Breast epithelium (tissue), 4 donors: ENCODE measurements around the gene BCL10. TPM values are rescaled to one million over a fixed set of nuclear protein-coding genes. Genes with fewer than 3 reads are reported as not detected.

Experiments
- DNase-seq, 2 donors: peaks; one replicate each; pipeline ENCODE4 v3.0.0-alpha.2; 2019; ENCODE audit warnings: low spot score in 2 of 2
- H3K27ac ChIP-seq, 2 donors: fragments of 200-600 bp; sonication (generic) in 1 of 2; one replicate each; pipeline ENCODE4 v1.5.1; 2016 to 2019; ENCODE audit warnings: mild to moderate bottlenecking in 1 of 2
- H3K27me3 ChIP-seq, 2 donors: fragments of 200-600 bp; sonication (generic) in 1 of 2; one replicate each; pipeline versions ENCODE4 v1.5.1 to v1.6.0; 2017 to 2019; ENCODE audit warnings: control low read depth in 1 of 2, mild to moderate bottlenecking in 1 of 2
- H3K36me3 ChIP-seq: fragments of 200-600 bp; one replicate; pipeline ENCODE4 v1.5.1; 2019
- H3K4me1 ChIP-seq, 2 donors: fragments of 200-600 bp; sonication (generic); one replicate each; pipeline ENCODE4 v1.5.1; 2016 to 2019; ENCODE audit warnings: control low read depth in 1 of 2
- H3K4me3 ChIP-seq, 3 donors: fragments of 200-600 bp; sonication (generic); 1 replicate in 2 of 3; 2 replicates in 1 of 3; pipeline ENCODE4 v1.5.1; 2016 to 2019; ENCODE audit warnings: mild to moderate bottlenecking in 3 of 3, moderate library complexity in 2 of 3
- H3K9me3 ChIP-seq, 2 donors: fragments of 200-600 bp; sonication (generic) in 1 of 2; one replicate each; pipeline ENCODE4 v1.5.1; 2016 to 2019; ENCODE audit warnings: control low read depth in 1 of 2
- POLR2A ChIP-seq: fragments of 450-650 bp; IDR thresholded peaks from one replicate; pipeline ENCODE4 v1.6.1; 2016; ENCODE audit warnings: antibody characterized with exemption, mild to moderate bottlenecking, moderate library complexity
- POLR2AphosphoS5 ChIP-seq, 3 donors: sonication (generic); formaldehyde crosslinking; IDR thresholded peaks; one replicate each; pipeline ENCODE4 v1.6.1; 2017; ENCODE audit warnings: antibody characterized with exemption in 3 of 3
- intact Hi-C: fragments of 100-400 bp; cut with DNase I; formaldehyde crosslinking; loops from one replicate; pipeline ENCODE4 v1.15.1; 2023; ENCODE audit warnings: low total_unique reads
- total RNA-seq, 3 donors: library from RNA; depleted of rRNA; stranded (reverse); fragments of >200 nt; gene quantifications; one replicate each; pipeline ENCODE4 v1.1.0, GENCODE V29; 2016
- TF ChIP-seq, protein P1 (sequence below), 3 donors: fragments of 450-650 bp; IDR thresholded peaks; one replicate each; pipeline ENCODE4 v1.5.1; 2016 to 2017; ENCODE audit warnings: antibody characterized with exemption in 3 of 3, mild to moderate bottlenecking in 3 of 3, moderate library complexity in 3 of 3

BCL10 gene
- total RNA-seq, 3 donors from 2014 or later: 16.5 to 23.6 (median 17.7) TPM

- TF ChIP-seq POLR2A: no peak
- TF ChIP-seq, protein P1, sequence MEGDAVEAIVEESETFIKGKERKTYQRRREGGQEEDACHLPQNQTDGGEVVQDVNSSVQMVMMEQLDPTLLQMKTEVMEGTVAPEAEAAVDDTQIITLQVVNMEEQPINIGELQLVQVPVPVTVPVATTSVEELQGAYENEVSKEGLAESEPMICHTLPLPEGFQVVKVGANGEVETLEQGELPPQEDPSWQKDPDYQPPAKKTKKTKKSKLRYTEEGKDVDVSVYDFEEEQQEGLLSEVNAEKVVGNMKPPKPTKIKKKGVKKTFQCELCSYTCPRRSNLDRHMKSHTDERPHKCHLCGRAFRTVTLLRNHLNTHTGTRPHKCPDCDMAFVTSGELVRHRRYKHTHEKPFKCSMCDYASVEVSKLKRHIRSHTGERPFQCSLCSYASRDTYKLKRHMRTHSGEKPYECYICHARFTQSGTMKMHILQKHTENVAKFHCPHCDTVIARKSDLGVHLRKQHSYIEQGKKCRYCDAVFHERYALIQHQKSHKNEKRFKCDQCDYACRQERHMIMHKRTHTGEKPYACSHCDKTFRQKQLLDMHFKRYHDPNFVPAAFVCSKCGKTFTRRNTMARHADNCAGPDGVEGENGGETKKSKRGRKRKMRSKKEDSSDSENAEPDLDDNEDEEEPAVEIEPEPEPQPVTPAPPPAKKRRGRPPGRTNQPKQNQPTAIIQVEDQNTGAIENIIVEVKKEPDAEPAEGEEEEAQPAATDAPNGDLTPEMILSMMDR (IDR thresholded peaks at IDR 0.05): no peak
- TF ChIP-seq POLR2AphosphoS5 (IDR thresholded peaks at IDR 0.05): no peak
- no peak for DNase-seq
- Histone ChIP-seq H3K36me3 (no peaks in the 10 kb centered on the region), H3K4me1 (peaks cover 0 to 9% of the 10 kb centered on the region in 2 donors), H3K27me3 (no peaks in the 10 kb centered on the region), H3K4me3 (no peak overlapping the region), H3K27ac (peak overlapping the region in 1 of 2 donors; percentile 26), H3K9me3 (no peaks in the 10 kb centered on the region)
- intact Hi-C loops: no loop called here
Measured at GRCh38 chr1:85224734-85225623, 51.5 kb downstream of the BCL10 start.

- no peaks in the 10 kb centered on the region for H3K9me3 ChIP-seq
- H3K4me1 ChIP-seq: peaks cover 0 to 9% of the 10 kb centered on the region in 2 donors
- intact Hi-C loops: no loop called here
- H3K27me3 ChIP-seq: no peaks in the 10 kb centered on the region
- TF ChIP-seq POLR2A (no peak), POLR2AphosphoS5 (IDR thresholded peaks at IDR 0.05) (no peak)
- TF ChIP-seq, protein P1 (IDR thresholded peaks at IDR 0.05): no peak
- H3K27ac ChIP-seq: no peak overlapping the region
- H3K36me3 ChIP-seq: no peaks in the 10 kb centered on the region
- no peak for DNase-seq
- H3K4me3 ChIP-seq: no peak overlapping the region
Measured at GRCh38 chr1:85224295-85224694, 52.1 kb downstream of the BCL10 start.

DNA sequence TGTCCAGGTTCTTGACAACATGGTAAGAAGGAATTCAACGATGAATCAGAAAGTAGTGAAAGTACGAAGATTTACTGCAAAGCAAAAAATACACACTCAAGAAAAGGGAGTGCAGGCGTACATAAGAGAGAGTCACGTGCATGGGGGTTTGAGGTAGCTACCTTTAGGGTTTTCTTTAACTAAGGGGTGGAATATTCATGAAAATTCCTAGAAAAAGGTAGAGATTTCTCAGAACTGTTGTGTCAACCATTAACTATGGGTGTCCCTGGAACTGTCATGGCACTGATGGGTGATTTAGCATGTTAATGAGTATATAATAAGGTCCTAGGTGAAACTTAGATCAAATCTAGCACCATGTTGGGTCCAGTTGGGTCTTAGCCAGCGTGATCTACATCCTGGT is 53.1 kb downstream of the BCL10 start:
- H3K4me3 ChIP-seq: no peak overlapping the region
- peaks cover 0 to 9% of the 10 kb centered on the region in 2 donors for H3K4me1 ChIP-seq
- H3K27ac ChIP-seq: no peak overlapping the region
- intact Hi-C loops: no loop called here
- TF ChIP-seq, protein P1 (IDR thresholded peaks at IDR 0.05): no peak
- no peak for TF ChIP-seq POLR2A
- TF ChIP-seq POLR2AphosphoS5 (IDR thresholded peaks at IDR 0.05): no peak
- no peaks in the 10 kb centered on the region for H3K27me3 ChIP-seq
- no peaks in the 10 kb centered on the region for H3K9me3 ChIP-seq
- DNase-seq: no peak
- no peaks in the 10 kb centered on the region for H3K36me3 ChIP-seq

DNA sequence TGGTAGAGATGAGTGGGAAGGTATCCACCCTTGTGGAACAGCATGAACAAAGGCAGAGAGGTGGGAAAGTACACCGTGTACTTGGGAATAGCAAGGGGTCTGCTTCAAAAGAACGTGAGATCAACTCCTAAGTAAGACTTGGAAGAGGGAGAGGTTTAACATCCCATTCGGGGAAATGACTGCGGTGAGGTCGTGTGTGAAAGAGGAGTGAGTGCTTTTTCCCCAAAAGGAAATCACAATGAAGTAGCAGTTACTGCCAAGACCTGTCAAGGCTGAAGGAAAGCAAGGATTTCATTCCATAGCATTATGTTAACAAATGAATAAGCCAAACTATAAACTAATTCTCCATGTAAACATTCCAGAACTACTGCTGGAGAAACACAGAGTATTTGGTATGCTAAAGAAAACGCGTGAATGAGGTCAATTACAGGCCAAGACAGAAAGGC is 55.7 kb downstream of the BCL10 start:
- Histone ChIP-seq H3K27ac (no peak overlapping the region), H3K27me3 (no peaks in the 10 kb centered on the region), H3K9me3 (no peaks in the 10 kb centered on the region), H3K4me3 (no peak overlapping the region), H3K4me1 (peaks cover 0 to 9% of the 10 kb centered on the region in 2 donors), H3K36me3 (no peaks in the 10 kb centered on the region)
- intact Hi-C loops: no loop called here
- TF ChIP-seq, protein P1 (IDR thresholded peaks at IDR 0.05): no peak
- TF ChIP-seq POLR2A (no peak), POLR2AphosphoS5 (IDR thresholded peaks at IDR 0.05) (no peak)
- DNase-seq: no peak

DNA sequence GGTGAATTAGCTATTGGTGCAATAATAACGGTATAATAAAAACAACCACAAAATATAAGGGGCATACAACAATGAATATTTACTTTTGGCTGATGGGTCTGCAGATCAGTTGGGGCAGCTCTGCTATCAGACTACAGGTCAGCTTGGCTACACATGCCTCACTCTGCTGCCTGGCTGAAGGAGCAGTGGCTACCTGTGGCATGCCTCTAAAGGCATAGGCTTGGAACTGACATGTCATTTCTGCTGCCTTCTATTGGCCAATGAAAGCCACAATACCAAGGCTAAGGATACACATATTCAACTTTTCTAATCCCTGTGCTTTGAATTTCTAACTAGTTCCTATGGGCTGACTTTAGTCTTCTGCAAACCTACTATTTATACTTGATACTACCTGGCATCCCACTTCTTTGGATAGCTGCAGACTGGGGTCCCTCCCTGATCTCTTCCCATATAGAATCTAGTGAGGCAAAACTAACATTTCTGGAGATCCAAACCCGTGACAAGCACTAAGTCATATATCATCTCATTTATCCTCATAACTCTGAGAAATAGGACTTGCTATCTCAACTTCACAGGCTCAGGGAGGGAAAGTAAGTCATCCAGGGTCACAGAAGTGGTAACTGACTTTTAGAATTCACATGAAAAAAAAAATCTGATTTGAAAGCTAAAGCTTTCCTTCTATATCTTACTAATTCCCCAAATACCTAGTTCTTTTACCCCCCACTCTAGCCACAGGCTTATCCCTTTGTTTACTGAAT is 56.4 kb downstream of the BCL10 start:
- DNase-seq: no peak
- Histone ChIP-seq H3K9me3 (no peaks in the 10 kb centered on the region), H3K27ac (no peak overlapping the region), H3K27me3 (no peaks in the 10 kb centered on the region), H3K4me1 (peaks cover 0 to 2% of the 10 kb centered on the region in 2 donors), H3K36me3 (no peaks in the 10 kb centered on the region), H3K4me3 (no peak overlapping the region)
- TF ChIP-seq POLR2A: no peak
- intact Hi-C loops: no loop called here
